Natural killer cell (primary cell): ENCODE results near the gene N4BP2. TPM values are rescaled to one million over a fixed set of nuclear protein-coding genes. Genes with fewer than 3 reads are reported as not detected.
"Not testable (repeated sequence)": the region's sequence is repeated elsewhere in the genome, so short reads cannot be mapped to it uniquely, and the experiment has no call there.

ENCODE experiments used
- ATAC-seq, 3 donors: fragments of 150-1000 bp in 2 of 3; fragments of 200-7000 bp in 1 of 3; cut with Tn5 transposase; 1 replicate in 1 of 3; 2 replicates in 2 of 3; pipeline ENCODE4 v1.10.0; 2021; ENCODE audit warnings: mild to moderate bottlenecking in 2 of 3, moderate library complexity in 2 of 3
- DNase-seq, 2 donors: peaks; one replicate each; pipeline versions ENCODE4 v3.0.0 to v3.0.0-alpha.2; 2013 to 2021; ENCODE audit warnings: mixed read lengths in 1 of 2
- H3K27ac ChIP-seq: one replicate; pipeline ENCODE4 v1.5.1; 2013; ENCODE audit warnings: mild to moderate bottlenecking, low read length
- H3K27me3 ChIP-seq: one replicate; pipeline ENCODE4 v1.6.1; 2013; ENCODE audit warnings: low read length; ENCODE audit not compliant: control insufficient read depth, insufficient read depth
- H3K36me3 ChIP-seq: one replicate; pipeline ENCODE4 v1.6.1; 2013; ENCODE audit warnings: low read length; ENCODE audit not compliant: control insufficient read depth, insufficient read depth
- H3K4me1 ChIP-seq: one replicate; pipeline ENCODE4 v1.6.1; 2013; ENCODE audit warnings: low read length; ENCODE audit not compliant: control insufficient read depth, insufficient read depth
- H3K4me3 ChIP-seq: one replicate; pipeline ENCODE4 v1.5.1; 2013; ENCODE audit warnings: low read length
- H3K9me3 ChIP-seq: one replicate; pipeline ENCODE4 v1.6.1; 2013; ENCODE audit warnings: low read length; ENCODE audit not compliant: control insufficient read depth, insufficient read depth
- H3K27ac Mint-ChIP-seq, 2 donors: one replicate each; pipeline ENCODE4 v1.8.0; 2022; ENCODE audit warnings: mild to moderate bottlenecking in 2 of 2, mixed read lengths in 2 of 2, moderate library complexity in 1 of 2
- H3K27me3 Mint-ChIP-seq, 2 donors: one replicate each; pipeline ENCODE4 v1.8.0; 2022; ENCODE audit warnings: low read depth in 2 of 2, mixed read lengths in 2 of 2
- H3K36me3 Mint-ChIP-seq: one replicate; pipeline ENCODE4 v1.8.0; 2022; ENCODE audit warnings: mixed read lengths
- H3K4me1 Mint-ChIP-seq, 2 donors: one replicate each; pipeline ENCODE4 v1.8.0; 2022; ENCODE audit warnings: mixed read lengths in 2 of 2
- H3K4me3 Mint-ChIP-seq: one replicate; pipeline ENCODE4 v1.8.0; 2022; ENCODE audit warnings: mild to moderate bottlenecking, moderate library complexity, mixed read lengths
- H3K9me3 Mint-ChIP-seq, 2 donors: one replicate each; pipeline ENCODE4 v1.8.0; 2022; ENCODE audit warnings: mixed read lengths in 2 of 2
- CTCF ChIP-seq: fragments of 200-600 bp; IDR thresholded peaks from one replicate; pipeline ENCODE4 v1.8.0; 2022; ENCODE audit warnings: antibody characterized with exemption
- WGBS: methylation state at CpG from one replicate; pipeline ENCODE4 v1.1.7; 2013; ENCODE audit warnings: missing lambda C conversion rate; ENCODE audit not compliant: insufficient coverage; 5-methylcytosine and 5-hydroxymethylcytosine counted together
- intact Hi-C: fragments of 100-400 bp; cut with micrococcal nuclease; formaldehyde crosslinking; loops from one replicate; pipeline ENCODE4 v1.14.2; 2022
- total RNA-seq, 4 donors: library from RNA; stranded (reverse); fragments of 120-200 nt in 1 of 4; gene quantifications; one replicate each; pipeline versions ENCODE4 v1.2.3 to v1.2.4, GENCODE V29; 2013 to 2022

Gene N4BP2
- total RNA-seq, 3 donors from 2014 or later (not counting 1 experiment from before 2014, with no cell fraction given): 16.4 to 22.4 (median 17.5) TPM

GRCh38 chr4:40070387-40070786 lies 13.7 kb downstream of the N4BP2 start:
- Mint-ChIP-seq H3K4me1 (peaks cover 20 to 32% of the 10 kb centered on the region in 2 donors), H3K36me3 (no peaks in the 10 kb centered on the region), H3K4me3 (no peak overlapping the region), H3K27me3 (no peaks in the 10 kb centered on the region), H3K9me3 (no peaks in the 10 kb centered on the region), H3K27ac (no peak overlapping the region)
- no peak for TF ChIP-seq CTCF
- H3K9me3 ChIP-seq: no peaks in the 10 kb centered on the region
- no peaks in the 10 kb centered on the region for H3K4me1 ChIP-seq
- DNase-seq (no peak), ATAC-seq (no peak)
- intact Hi-C loops: no loop called here
- H3K27me3 ChIP-seq: no peaks in the 10 kb centered on the region
- peaks cover 7% of the 10 kb centered on the region for H3K36me3 ChIP-seq
- no peak overlapping the region for H3K27ac ChIP-seq
- 100% methylated on average over 1 of the region's 1 CpG for WGBS
- no peak overlapping the region for H3K4me3 ChIP-seq

- Histone ChIP-seq H3K27ac (no peak overlapping the region), H3K27me3 (no peaks in the 10 kb centered on the region), H3K4me1 (no peaks in the 10 kb centered on the region), H3K36me3 (no peaks in the 10 kb centered on the region), H3K9me3 (no peaks in the 10 kb centered on the region), H3K4me3 (no peak overlapping the region)
- Mint-ChIP-seq H3K27me3 (no peaks in the 10 kb centered on the region), H3K36me3 (no peaks in the 10 kb centered on the region), H3K4me3 (no peak overlapping the region), H3K27ac (no peak overlapping the region), H3K4me1 (peaks cover 0 to 11% of the 10 kb centered on the region in 2 donors), H3K9me3 (no peaks in the 10 kb centered on the region)
- DNase-seq (no peak), ATAC-seq (no peak)
- no peak for TF ChIP-seq CTCF
- intact Hi-C loops: no loop called here
- 86% methylated on average over 5 of the region's 8 CpGs for WGBS
Observed at GRCh38 chr4:40086421-40086820, 29.8 kb downstream of the N4BP2 start.

GRCh38 chr4:40087799-40088366 lies 31.2 kb downstream of the N4BP2 start:
- Histone ChIP-seq H3K9me3 (no peaks in the 10 kb centered on the region), H3K4me1 (no peaks in the 10 kb centered on the region), H3K36me3 (no peaks in the 10 kb centered on the region), H3K27ac (no peak overlapping the region), H3K27me3 (no peaks in the 10 kb centered on the region), H3K4me3 (no peak overlapping the region)
- H3K4me3 Mint-ChIP-seq: no peak overlapping the region
- H3K36me3 Mint-ChIP-seq: no peaks in the 10 kb centered on the region
- no peaks in the 10 kb centered on the region for H3K27me3 Mint-ChIP-seq
- TF ChIP-seq CTCF: no peak
- DNase-seq (no peak), ATAC-seq (no peak)
- H3K27ac Mint-ChIP-seq: no peak overlapping the region
- WGBS: 97% methylated on average over 10 of the region's 10 CpGs
- peaks cover 0 to 5% of the 10 kb centered on the region in 2 donors for H3K4me1 Mint-ChIP-seq
- no peaks in the 10 kb centered on the region for H3K9me3 Mint-ChIP-seq
- intact Hi-C loops: no loop called here

GRCh38 chr4:40093400-40093799 lies 36.8 kb downstream of the N4BP2 start:
- H3K9me3 Mint-ChIP-seq, ATAC-seq, H3K4me3 ChIP-seq, DNase-seq, H3K4me1 Mint-ChIP-seq, H3K27me3 Mint-ChIP-seq, intact Hi-C loops, H3K36me3 ChIP-seq, H3K36me3 Mint-ChIP-seq, H3K9me3 ChIP-seq, H3K4me1 ChIP-seq, H3K27ac Mint-ChIP-seq, H3K4me3 Mint-ChIP-seq, H3K27me3 ChIP-seq, H3K27ac ChIP-seq: not testable (repeated sequence)
- WGBS: 87% methylated on average over 9 of the region's 10 CpGs
